AG09309 (cell line): ENCODE measurements around the gene CCDC57.

Experiments
- DNase-seq: peaks from one replicate; pipeline ENCODE4 v3.0.0-alpha.2; 2010; ENCODE audit warnings: low read depth
- H3K4me3 ChIP-seq: 2 replicates; pipeline ENCODE4 v1.5.1; 2011; ENCODE audit warnings: mild to moderate bottlenecking, low read depth, low read length, moderate library complexity; ENCODE audit not compliant: control insufficient read depth
- TF ChIP-seq, protein P1 (sequence below): IDR thresholded peaks from 2 replicates; pipeline ENCODE4 v1.5.1; 2011; ENCODE audit warnings: mild to moderate bottlenecking, low read depth, low read length, inconsistent platforms; ENCODE audit not compliant: insufficient read depth, control insufficient read depth; ENCODE audit errors: missing control alignments

The CCDC57 gene

DNA sequence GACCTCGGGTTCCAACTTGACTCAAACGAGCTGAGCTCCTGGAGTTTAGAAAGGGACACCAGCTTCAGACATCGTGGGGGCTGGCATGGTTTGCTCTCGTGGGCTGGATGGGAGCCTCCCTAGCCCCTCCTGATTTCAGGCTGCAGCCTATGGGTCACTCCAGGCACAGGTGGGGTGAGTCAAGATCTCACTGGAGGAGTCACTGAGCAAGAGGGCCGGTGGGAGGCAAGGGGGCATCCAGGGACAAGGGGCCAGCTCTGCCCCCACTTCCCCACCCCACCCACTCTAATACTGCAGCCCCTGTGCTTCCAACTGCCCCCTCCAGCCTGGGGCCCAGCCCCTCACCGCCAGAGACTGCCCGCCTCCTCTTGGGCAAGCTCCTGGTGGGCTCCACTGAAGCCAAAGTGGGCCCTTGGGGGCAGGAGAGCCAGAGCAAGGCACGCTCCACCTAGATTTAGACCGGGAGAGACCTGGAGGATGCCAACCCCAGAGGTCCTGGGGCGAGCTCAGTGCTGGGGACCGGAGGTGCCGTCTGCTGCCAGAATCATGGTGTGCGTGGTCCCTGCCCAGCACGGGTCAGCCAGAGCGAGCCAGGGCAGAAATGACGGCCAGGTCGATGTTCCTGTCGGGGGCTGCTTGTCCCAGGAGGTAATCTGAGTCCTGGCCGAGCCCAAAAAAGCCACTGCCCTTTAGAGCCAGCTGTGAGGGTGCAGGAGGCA lies 22.6 kb upstream of the CCDC57 start:
- DNase-seq: no peak
- no peak overlapping the region for H3K4me3 ChIP-seq
- TF ChIP-seq, protein P1, sequence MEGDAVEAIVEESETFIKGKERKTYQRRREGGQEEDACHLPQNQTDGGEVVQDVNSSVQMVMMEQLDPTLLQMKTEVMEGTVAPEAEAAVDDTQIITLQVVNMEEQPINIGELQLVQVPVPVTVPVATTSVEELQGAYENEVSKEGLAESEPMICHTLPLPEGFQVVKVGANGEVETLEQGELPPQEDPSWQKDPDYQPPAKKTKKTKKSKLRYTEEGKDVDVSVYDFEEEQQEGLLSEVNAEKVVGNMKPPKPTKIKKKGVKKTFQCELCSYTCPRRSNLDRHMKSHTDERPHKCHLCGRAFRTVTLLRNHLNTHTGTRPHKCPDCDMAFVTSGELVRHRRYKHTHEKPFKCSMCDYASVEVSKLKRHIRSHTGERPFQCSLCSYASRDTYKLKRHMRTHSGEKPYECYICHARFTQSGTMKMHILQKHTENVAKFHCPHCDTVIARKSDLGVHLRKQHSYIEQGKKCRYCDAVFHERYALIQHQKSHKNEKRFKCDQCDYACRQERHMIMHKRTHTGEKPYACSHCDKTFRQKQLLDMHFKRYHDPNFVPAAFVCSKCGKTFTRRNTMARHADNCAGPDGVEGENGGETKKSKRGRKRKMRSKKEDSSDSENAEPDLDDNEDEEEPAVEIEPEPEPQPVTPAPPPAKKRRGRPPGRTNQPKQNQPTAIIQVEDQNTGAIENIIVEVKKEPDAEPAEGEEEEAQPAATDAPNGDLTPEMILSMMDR: no peak

DNA sequence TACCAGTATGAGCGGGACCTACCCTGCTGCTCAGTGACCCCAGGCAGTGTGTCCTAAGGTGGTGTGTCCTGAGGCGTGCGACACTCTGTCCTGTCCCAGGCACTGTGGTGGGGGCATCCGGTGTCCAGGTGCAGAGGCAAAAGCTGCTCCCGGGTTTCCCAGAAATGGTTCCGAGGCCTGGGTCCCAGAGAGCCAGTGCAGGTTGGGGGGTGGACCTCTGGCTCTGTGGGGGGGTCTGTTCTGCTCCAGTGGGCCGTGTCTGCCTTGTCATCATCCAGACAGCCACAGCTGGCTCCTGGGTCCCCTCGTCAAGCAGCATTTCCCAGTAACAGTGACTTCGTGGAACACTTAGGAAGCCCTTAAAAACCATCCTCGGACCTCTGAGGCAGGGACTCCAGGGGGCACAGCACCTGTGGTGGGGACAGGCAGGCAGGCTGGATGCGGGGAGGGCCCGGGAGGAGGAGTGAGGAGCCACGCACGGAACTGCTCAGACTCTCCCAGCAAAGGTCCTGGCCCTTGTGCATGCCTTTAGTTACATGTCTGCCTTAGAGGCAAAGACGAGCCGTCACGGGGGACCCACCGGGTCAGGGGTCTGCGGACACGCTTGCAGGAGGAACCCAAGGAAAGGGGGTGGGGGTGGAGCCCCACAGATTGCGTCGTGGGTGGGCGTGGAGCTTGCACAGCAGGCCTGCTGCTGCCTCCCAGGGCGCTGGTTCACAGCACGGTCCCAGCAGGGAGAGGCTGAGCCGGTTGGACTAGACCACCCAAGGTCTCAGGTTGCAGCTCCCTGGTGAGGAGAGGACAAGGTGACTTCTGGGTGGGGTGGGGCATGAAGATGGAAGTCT lies 21.8 kb upstream of the CCDC57 start:
- TF ChIP-seq, protein P1: no peak
- H3K4me3 ChIP-seq: no peak overlapping the region
- DNase-seq: no peak

DNA sequence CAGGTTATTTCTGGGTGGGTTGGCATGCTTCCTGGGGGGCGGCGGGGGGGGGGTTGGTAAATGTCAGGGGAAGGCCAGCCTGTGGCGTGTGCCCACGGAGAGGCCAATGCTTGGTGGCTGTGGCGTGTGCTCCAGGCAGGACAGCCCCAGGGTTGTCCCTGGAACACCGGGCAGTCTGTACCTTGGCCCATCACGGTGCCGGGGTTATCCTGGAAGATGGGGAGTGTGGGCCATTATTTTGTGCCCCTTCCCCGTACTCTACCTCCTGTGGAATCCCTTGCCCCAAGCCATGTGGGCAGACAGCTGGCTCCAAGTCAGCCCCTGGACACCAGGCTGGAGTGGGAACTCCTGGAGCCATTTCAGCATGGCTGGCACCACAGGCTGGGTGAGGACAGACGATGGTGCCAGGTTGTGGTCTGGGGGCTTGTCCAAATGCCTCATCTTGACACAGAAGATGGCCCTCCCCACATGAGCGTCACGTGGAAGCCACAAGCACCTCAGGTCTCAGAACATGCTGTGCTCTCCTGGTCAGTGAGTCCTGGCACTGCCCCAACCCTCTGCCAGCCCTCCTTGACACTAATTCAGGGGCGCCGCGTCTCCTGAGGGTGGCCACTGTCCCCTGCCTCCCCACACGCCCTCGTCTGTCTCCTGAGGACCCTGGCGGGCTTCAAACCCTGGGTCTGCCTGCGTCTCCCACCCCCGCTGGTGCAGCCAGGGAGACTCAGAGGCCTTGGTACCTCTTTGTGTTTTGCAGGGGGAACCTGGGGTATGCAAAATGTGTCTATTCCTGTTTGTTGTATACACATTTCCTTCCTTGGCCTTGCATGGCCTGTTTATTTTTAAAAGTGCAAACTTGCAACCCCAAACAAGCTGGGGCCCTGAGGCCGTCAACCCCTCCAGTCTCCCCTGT lies 20.5 kb upstream of the CCDC57 start:
- H3K4me3 ChIP-seq: no peak overlapping the region
- TF ChIP-seq, protein P1: no peak
- no peak for DNase-seq

DNA sequence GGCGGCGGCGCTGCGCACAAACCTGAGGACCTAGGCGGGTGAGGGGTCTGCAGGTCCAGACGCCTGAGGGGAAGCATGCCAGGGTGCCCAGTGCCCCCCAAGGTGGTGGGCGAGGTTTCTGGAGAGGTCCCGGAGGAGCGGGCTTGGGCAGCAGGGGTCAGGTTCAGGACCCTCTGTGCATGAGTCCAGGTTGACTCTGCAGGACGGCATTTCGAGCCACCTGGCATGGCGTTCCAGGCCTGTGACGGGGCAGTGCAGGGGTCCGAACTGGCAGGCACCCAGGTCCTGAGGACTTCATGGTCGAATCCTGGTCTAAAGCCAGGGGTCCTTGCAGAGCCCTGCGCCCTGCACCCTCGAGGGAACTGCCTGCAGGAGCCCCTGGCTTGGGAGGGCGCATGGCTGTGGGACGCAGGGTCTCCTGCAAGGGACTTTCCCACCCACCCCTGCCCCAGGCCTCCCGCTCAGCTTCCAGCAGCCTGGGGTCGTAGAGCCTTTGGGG lies 19.7 kb upstream of the CCDC57 start:
- H3K4me3 ChIP-seq: peak overlapping the region; percentile 88
- TF ChIP-seq, protein P1: no peak
- no peak for DNase-seq

DNA sequence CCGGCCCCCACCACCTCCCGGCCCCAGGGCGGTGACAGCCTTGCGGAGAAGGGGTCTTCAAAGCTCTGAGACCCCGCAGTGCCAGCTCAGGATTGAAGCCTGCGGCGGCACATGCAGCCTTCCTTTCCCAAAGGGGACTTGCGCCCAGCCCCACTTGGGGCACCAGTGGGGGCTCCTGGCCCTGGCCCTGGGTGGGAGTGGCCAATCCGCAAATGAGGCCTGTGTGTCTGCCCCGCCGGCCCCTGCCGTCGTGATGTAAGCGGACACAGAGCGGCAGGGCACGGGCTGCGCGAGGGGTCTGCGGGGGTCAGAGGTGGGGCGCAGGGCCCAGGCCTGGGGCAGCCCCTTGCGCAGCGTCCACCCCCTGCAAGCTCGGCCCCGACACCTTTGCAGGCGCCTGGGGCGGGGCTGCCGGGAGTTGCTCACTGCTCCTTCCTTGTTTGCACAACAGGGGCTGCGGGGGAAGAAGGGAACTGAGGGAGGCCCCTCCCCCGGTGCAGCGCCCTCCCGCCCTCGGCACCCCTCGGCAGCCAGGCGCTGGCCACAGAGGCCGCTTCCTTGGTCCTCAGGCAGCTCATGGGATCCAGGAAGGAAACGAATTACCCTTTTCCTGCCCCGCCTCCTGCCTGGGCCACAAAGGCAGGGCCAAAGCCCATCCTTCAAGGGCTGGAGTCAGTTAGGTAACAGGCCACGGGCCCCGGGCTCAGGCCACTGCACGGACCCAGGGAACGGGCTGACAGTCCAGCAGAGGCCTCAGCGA lies 19.1 kb upstream of the CCDC57 start:
- H3K4me3 ChIP-seq: peak overlapping the region; percentile 88
- TF ChIP-seq, protein P1: no peak
- no peak for DNase-seq

DNA sequence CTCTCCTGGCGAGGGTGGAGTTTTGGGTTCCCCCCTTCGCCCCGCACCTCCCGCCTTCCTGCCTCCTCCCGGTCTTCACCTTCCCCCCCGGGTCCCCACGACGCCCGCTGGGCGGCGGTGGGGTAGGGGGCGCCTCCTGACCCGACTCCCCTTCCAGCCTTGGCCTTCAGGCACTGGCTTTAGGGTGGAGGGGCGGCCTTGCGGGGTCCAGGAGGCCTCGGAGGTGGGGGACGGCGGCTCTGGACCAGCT lies 18.6 kb upstream of the CCDC57 start:
- TF ChIP-seq, protein P1: no peak
- peak overlapping the region; percentile 88 for H3K4me3 ChIP-seq
- no peak for DNase-seq
